ENCODE data around the gene GLMP. TPM values are rescaled to one million over a fixed set of nuclear protein-coding genes. Genes with fewer than 3 reads are reported as not detected.
A peak's percentile ranks its signal among the peaks of the same experiment; 100 is the strongest.

Gene GLMP
- total RNA-seq, 1 donor from 2014 or later = 14.2 TPM

DNA sequence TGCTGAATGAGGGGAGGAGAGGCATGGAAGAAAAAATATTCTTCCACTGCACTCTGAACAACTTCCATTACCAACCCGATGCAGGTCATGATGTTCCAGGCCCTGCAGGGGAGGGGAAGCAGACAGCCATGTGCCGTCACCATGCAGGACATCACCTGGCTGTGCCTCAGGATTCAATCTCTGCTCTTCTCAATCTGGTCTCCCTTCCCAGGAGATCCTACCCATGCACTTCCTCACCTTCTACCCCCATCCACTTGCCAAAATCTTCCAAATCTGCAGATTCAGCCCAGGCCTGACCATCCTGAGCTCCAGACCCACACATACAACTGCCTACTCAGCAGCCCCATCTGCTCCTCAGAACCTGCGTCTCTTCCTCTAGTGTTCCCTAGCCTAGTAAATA lies 41.8 kb downstream of the GLMP start:
- Histone ChIP-seq H3K36me3 (peaks cover 97% of the 10 kb centered on the region), H3K4me1 (peaks cover 36% of the 10 kb centered on the region), H3K27me3 (ENCODE audit: low read depth) (no peaks in the 10 kb centered on the region), H3K9me3 (replicated peaks) (no peaks in the 10 kb centered on the region), H3K27ac (replicated peaks) (no peak overlapping the region), H3K4me3 (no peak overlapping the region)
- TF ChIP-seq, protein P1, sequence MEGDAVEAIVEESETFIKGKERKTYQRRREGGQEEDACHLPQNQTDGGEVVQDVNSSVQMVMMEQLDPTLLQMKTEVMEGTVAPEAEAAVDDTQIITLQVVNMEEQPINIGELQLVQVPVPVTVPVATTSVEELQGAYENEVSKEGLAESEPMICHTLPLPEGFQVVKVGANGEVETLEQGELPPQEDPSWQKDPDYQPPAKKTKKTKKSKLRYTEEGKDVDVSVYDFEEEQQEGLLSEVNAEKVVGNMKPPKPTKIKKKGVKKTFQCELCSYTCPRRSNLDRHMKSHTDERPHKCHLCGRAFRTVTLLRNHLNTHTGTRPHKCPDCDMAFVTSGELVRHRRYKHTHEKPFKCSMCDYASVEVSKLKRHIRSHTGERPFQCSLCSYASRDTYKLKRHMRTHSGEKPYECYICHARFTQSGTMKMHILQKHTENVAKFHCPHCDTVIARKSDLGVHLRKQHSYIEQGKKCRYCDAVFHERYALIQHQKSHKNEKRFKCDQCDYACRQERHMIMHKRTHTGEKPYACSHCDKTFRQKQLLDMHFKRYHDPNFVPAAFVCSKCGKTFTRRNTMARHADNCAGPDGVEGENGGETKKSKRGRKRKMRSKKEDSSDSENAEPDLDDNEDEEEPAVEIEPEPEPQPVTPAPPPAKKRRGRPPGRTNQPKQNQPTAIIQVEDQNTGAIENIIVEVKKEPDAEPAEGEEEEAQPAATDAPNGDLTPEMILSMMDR (IDR thresholded peaks at IDR 0.05; ENCODE audit: borderline replicate concordance) = no peak
- intact Hi-C loops (cut with micrococcal nuclease) = no loop called here
- no peak for DNase-seq

DNA sequence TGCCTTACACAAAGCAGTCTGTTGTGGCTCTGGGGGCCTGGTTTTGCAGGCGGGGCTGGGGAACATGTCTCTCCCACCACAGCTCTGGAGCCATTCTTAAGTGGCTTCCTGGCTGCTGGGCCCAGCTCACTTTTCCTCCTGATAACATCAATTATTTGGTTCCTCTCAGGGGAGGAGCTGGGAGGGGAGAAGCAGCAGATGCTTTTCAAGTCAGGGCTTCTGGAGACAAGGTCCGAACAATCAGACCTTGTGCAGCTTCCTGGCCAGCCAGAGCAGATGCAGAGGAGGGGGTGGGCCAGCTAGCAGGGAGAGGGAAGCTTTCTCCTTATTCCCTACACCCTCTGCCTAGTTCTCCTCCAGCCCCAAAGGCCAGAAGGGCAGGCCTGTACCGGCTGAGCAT lies 44.0 kb downstream of the GLMP start:
- Histone ChIP-seq H3K27ac (replicated peaks) (peak overlapping the region; percentile 66), H3K4me1 (peaks cover 54% of the 10 kb centered on the region), H3K36me3 (peaks cover 76% of the 10 kb centered on the region), H3K4me3 (no peak overlapping the region), H3K27me3 (ENCODE audit: low read depth) (peaks cover under 1% of the 10 kb centered on the region), H3K9me3 (replicated peaks) (no peaks in the 10 kb centered on the region)
- DNase-seq = no peak
- intact Hi-C loops (cut with micrococcal nuclease) = no loop called here
- TF ChIP-seq, protein P1 (IDR thresholded peaks at IDR 0.05; ENCODE audit: borderline replicate concordance) = no peak

DNA sequence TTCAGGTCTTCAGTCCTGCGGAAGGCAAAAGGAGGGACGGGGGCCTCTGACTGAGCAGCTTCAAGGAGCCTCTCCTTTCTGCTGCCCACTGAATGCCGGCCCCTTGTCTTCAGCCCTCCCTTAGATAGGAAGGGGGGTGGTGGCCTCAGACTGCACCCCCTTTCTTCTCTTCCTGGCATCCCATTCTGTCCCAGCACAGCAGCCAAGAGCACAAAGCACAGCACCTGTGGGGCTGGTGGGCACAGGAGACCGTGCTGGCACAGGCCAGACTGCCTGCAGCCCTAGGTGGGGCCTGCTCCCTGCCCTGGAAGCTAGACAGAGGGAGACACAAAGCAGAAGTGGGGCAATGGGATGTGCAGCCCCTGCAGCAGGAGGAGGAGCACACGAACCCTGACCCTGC lies 45.9 kb downstream of the GLMP start:
- H3K36me3 ChIP-seq = peaks cover 57% of the 10 kb centered on the region
- DNase-seq = no peak

DNA sequence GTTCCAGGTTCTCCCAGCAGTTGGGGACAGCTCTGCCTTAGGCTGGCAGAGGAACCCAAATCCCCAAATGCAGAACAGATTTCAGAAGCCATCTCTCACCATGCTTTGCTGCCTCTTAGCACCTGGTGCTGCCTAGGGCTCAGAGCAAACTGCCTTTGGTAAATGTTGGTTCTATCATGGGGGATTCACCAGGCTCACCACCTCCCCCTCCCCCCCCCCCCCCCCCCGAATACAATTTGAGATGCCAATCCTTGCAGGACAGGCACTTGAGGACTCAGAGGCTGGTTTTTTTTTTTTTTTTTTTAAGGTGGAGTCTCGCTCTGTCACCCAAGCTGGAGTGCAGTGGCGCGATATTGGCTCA lies 47.2 kb downstream of the GLMP start:
- H3K36me3 ChIP-seq = peaks cover 45% of the 10 kb centered on the region

More for the DNA sequence above, 45.9 kb downstream of the GLMP start:
- Histone ChIP-seq H3K4me3 (no peak overlapping the region), H3K4me1 (peaks cover 68% of the 10 kb centered on the region), H3K27ac (replicated peaks) (no peak overlapping the region), H3K27me3 (ENCODE audit: low read depth) (peaks cover 20% of the 10 kb centered on the region), H3K9me3 (replicated peaks) (no peaks in the 10 kb centered on the region)
- TF ChIP-seq, protein P1 (IDR thresholded peaks at IDR 0.05; ENCODE audit: borderline replicate concordance) = no peak
- intact Hi-C loops (cut with micrococcal nuclease) = no loop called here

DNA sequence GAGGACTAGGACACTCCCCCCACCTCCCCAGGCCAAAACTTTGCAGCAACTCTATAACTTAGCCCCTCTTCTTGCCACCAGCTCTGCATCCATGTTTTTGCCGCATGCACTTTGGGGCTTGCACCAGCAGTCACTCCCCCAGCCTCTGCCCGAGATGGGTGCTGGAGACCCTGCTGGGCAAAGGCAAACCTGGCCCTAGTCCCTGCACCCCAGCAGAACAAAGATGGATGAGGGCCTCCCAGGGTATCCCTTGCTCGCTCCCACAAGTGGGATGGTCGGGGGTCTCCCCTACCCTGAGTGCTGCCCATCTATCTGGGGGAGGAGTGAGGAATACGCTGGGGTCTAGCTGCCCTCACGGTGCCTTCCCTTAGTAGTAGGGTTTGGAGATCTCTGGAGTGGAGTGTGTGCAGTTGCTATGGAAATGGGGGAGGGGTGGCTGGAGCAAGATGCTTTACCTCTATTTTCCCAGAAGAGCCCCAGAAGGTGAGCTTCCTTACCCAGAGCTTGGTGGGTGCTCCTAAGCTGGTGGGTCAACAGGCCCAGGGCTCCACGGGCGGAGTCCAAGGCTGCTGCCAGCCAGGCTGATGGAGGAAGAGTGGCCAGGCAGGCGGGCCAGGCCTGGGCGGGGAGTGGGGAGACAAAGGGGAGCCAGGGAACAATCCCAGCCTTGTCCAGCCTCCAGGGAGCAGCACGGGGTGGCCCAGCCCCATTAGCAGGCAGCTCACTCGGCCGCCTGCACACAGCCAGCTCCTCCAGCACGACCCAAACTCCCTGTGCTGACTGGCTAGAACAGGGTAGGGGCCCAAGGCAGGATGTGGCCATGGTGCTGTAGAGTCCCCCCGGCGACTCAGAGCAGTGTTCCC lies 47.8 kb downstream of the GLMP start, which contains the start of gene PAQR6:
Gene PAQR6, minus strand, starts transcription at position 597 of the 863 bp plus-strand sequence. CDS start 1,325 bp downstream, outside the sequence.
- intact Hi-C loops (cut with micrococcal nuclease) = no loop called here
- H3K27ac ChIP-seq (replicated peaks) = peak within 1 kb of the TSS; percentile 16
- H3K4me3 ChIP-seq = no peak within 1 kb of the TSS
- TF ChIP-seq, protein P1 (IDR thresholded peaks at IDR 0.05; ENCODE audit: borderline replicate concordance) = no peak
- H3K27me3 ChIP-seq (ENCODE audit: low read depth) = peaks cover 21% of the 10 kb centered on the region
- H3K9me3 ChIP-seq (replicated peaks) = no peaks in the 10 kb centered on the region
- peaks cover 64% of the 10 kb centered on the region for H3K4me1 ChIP-seq
- H3K36me3 ChIP-seq = peaks cover 39% of the 10 kb centered on the region
- peak; percentile 28 for DNase-seq

More for the DNA sequence above, 47.2 kb downstream of the GLMP start:
- Histone ChIP-seq H3K9me3 (replicated peaks) (no peaks in the 10 kb centered on the region), H3K27me3 (ENCODE audit: low read depth) (peaks cover 21% of the 10 kb centered on the region), H3K4me1 (peaks cover 68% of the 10 kb centered on the region), H3K4me3 (no peak overlapping the region), H3K27ac (replicated peaks) (peak overlapping the region; percentile 16)
- intact Hi-C loops (cut with micrococcal nuclease) = no loop called here
- DNase-seq = no peak
- TF ChIP-seq, protein P1 (IDR thresholded peaks at IDR 0.05; ENCODE audit: borderline replicate concordance) = no peak
